GM23338 (cell line): Measurements from ENCODE around the gene POPDC2. TPM values are rescaled to one million over a fixed set of nuclear protein-coding genes. Genes with fewer than 3 reads are reported as not detected.

ENCODE experiments used
- polyA plus RNA-seq: library from polyadenylated mRNA; unstranded; fragments of >200 nt; fragmentation: Nextera tagmentation; extraction: Ambion mirVana; gene quantifications from 2 replicates; pipeline ENCODE4 v1.2.1, GENCODE V29; 2016
- total RNA-seq: library from RNA; depleted of rRNA; stranded (reverse); fragments of >200 nt; shearing (Covaris generic); gene quantifications from 2 replicates; pipeline ENCODE4 v1.2.3, GENCODE V29; 2014; rRNA removed

The POPDC2 gene
- total and polyA plus RNA-seq, 2 experiments from 2014 or later, result 0.36 TPM; not detected in 1

Other genes with a start within 250 kb of the POPDC2 start
- gene TMEM39A, start 197.0 kb downstream of the POPDC2 start, total RNA-seq, result 39.0 and 51.6 TPM in 2 replicates
- 11.0 and 12.9 TPM in 2 replicates for gene TMEM39A, start 197.0 kb downstream of the POPDC2 start, polyA plus RNA-seq
- 13.5 and 22.0 TPM in 2 replicates for gene POGLUT1, start 191.6 kb downstream of the POPDC2 start, total RNA-seq
- gene POGLUT1, start 191.6 kb downstream of the POPDC2 start, polyA plus RNA-seq, result 12.1 and 15.2 TPM in 2 replicates
- 49.1 and 62.2 TPM in 2 replicates for gene TIMMDC1, start 162.0 kb downstream of the POPDC2 start, total RNA-seq
- 98.2 and 105 TPM in 2 replicates for gene TIMMDC1, start 162.0 kb downstream of the POPDC2 start, polyA plus RNA-seq
- not detected in 2 replicates for gene CD80, start 101.0 kb downstream of the POPDC2 start, total RNA-seq
- gene CD80, start 101.0 kb downstream of the POPDC2 start, polyA plus RNA-seq, result not detected in 2 replicates
- 3.4 and 4.4 TPM in 2 replicates for gene ADPRH, start 81.1 kb downstream of the POPDC2 start, total RNA-seq
- gene ADPRH, start 81.1 kb downstream of the POPDC2 start, polyA plus RNA-seq, result 1.2 and 1.7 TPM in 2 replicates
- not detected in 2 replicates for gene PLA1A, start 62.7 kb downstream of the POPDC2 start, total RNA-seq
- gene PLA1A, start 62.7 kb downstream of the POPDC2 start, polyA plus RNA-seq, result not detected in 2 replicates
- 14.0 and 24.0 TPM in 2 replicates for gene COX17, start 16.8 kb upstream of the POPDC2 start, total RNA-seq
- 324 and 376 TPM in 2 replicates for gene COX17, start 16.8 kb upstream of the POPDC2 start, polyA plus RNA-seq
- 3.7 and 4.9 TPM in 2 replicates for gene CFAP91, start 42.4 kb upstream of the POPDC2 start, total RNA-seq
- gene CFAP91, start 42.4 kb upstream of the POPDC2 start, polyA plus RNA-seq, result 2.3 and 2.4 TPM in 2 replicates
- 3.9 and 4.4 TPM in 2 replicates for gene NR1I2, start 121.5 kb upstream of the POPDC2 start, total RNA-seq
- 0.89 and 1.4 TPM in 2 replicates for gene NR1I2, start 121.5 kb upstream of the POPDC2 start, polyA plus RNA-seq